HepG2 (cell line): ENCODE results near the gene ZNF608. TPM values are rescaled to one million over a fixed set of nuclear protein-coding genes. Genes with fewer than 3 reads are reported as not detected.

Source experiments
- ATAC-seq: fragments of 200-7000 bp; cut with Tn5 transposase; 3 replicates; pipeline ENCODE4 v1.9.1; 2020; ENCODE audit warnings: mild to moderate bottlenecking, moderate library complexity
- BruUV-seq: library from RNA; stranded (reverse); fragments of 400-500 nt; replicated peaks from 2 replicates; lab custom pipeline; 2021; lab: Mats Ljungman, UMichigan
- CTCF ChIA-PET: fragments of 300-600 bp; formaldehyde crosslinking; extraction: SDS; loops from one replicate; lab custom pipeline; 2021; ENCODE audit warnings: low total read pairs, inconsistent platforms, low intra/inter-chr PET ratio; lab: Yijun Ruan, JAX
- POLR2A ChIA-PET: fragments of 350-600 bp; sonication (Branson Sonifier 250); formaldehyde crosslinking; loops from one replicate; lab custom pipeline; 2020; ENCODE audit warnings: antibody characterized with exemption, inconsistent platforms; lab: Yijun Ruan, JAX
- DNase-seq: peaks from one replicate; pipeline ENCODE4 v3.0.0-alpha.2; 2015; ENCODE audit warnings: low spot score
- FAIRE-seq: peaks from 3 replicates; lab custom pipeline; 2011; peaks lifted over from hg19 to GRCh38; lab: Jason Lieb, UNC
- H2AFZ ChIP-seq: one replicate; pipeline ENCODE4 v1.6.1; 2011; ENCODE audit warnings: low read length, inconsistent platforms
- H3K27ac ChIP-seq: fragments of 300-600 bp; 3 replicates; pipeline ENCODE4 v1.8.0; 2011; ENCODE audit warnings: mixed run types, mild to moderate bottlenecking, mixed read lengths, low read length, inconsistent platforms; ENCODE audit not compliant: insufficient read depth; ENCODE audit errors: extremely low read length
- H3K27me3 ChIP-seq, 2 experiments: fragments of 200-600 bp in 1 of 2; 2 replicates in 1 of 2; 3 replicates in 1 of 2; pipeline versions ENCODE4 v1.6.0 to v1.8.0; 2011; ENCODE audit warnings: low read length in 2 of 2, mild to moderate bottlenecking in 2 of 2, moderate library complexity in 2 of 2, inconsistent platforms in 1 of 2; ENCODE audit not compliant: insufficient read depth in 2 of 2, control insufficient read depth in 1 of 2
- H3K36me3 ChIP-seq, 2 experiments: fragments of 200-600 bp in 1 of 2; replicated peaks in 1 of 2; 2 replicates in 1 of 2; 3 replicates in 1 of 2; pipeline versions ENCODE4 v1.5.1 to v1.8.0; 2011; ENCODE audit warnings: low read length in 2 of 2, inconsistent platforms in 1 of 2; ENCODE audit not compliant: insufficient read depth in 2 of 2, control insufficient read depth in 1 of 2
- H3K4me1 ChIP-seq: 2 replicates; pipeline ENCODE4 v1.5.1; 2012; ENCODE audit warnings: low read length, inconsistent platforms; ENCODE audit not compliant: insufficient read depth
- H3K4me2 ChIP-seq: 2 replicates; pipeline ENCODE4 v1.6.0; 2011; ENCODE audit warnings: low read depth, low read length, inconsistent platforms
- H3K4me3 ChIP-seq, 3 experiments: fragments of 200-600 bp in 1 of 3; sonication (generic), shearing (Covaris generic) in 1 of 3; replicated peaks in 1 of 3; 2 replicates each; pipeline ENCODE4 v1.5.1; 2011 to 2016; ENCODE audit warnings: low read length in 3 of 3, inconsistent platforms in 2 of 3, low read depth in 2 of 3, mild to moderate bottlenecking in 2 of 3, control low read depth in 1 of 3, mixed read lengths in 1 of 3; ENCODE audit not compliant: insufficient read depth in 1 of 3
- H3K79me2 ChIP-seq: one replicate; pipeline ENCODE4 v1.6.1; 2011; ENCODE audit warnings: low read length, inconsistent platforms; ENCODE audit not compliant: insufficient read depth
- H3K9ac ChIP-seq: 2 replicates; pipeline ENCODE4 v1.6.0; 2011; ENCODE audit warnings: mild to moderate bottlenecking, low read depth, low read length, inconsistent platforms; ENCODE audit not compliant: insufficient read depth
- H3K9me3 ChIP-seq: 2 replicates; pipeline ENCODE4 v1.5.1; 2012; ENCODE audit warnings: mild to moderate bottlenecking, low read length
- H4K20me1 ChIP-seq: 2 replicates; pipeline ENCODE4 v1.6.0; 2011; ENCODE audit warnings: inconsistent platforms, mild to moderate bottlenecking, low read length, moderate library complexity; ENCODE audit not compliant: insufficient read depth
- KDM1A ChIP-seq: IDR thresholded peaks from 2 replicates; pipeline ENCODE4 v1.6.1; 2016; ENCODE audit warnings: missing compliant biosample characterization
- KDM5A ChIP-seq: fragments of 200-600 bp; sonication (generic); IDR thresholded peaks from 2 replicates; pipeline ENCODE4 v1.7.0; 2018; ENCODE audit warnings: antibody characterized with exemption, mild to moderate bottlenecking, low read length, borderline replicate concordance
- KMT2B ChIP-seq: IDR thresholded peaks from 2 replicates; pipeline ENCODE4 v1.6.1; 2016; ENCODE audit warnings: missing genetic modification reagents, missing compliant biosample characterization
- TEF ChIP-seq: sonication (generic); formaldehyde crosslinking; IDR thresholded peaks from 2 replicates; pipeline ENCODE4 v1.5.0; 2020; ENCODE audit warnings: missing genetic modification reagents
- USF2 ChIP-seq, 2 experiments: sonication (generic) in 1 of 2; formaldehyde crosslinking in 1 of 2; IDR thresholded peaks; 2 replicates each; pipeline versions ENCODE4 v1.5.1 to v1.6.1; 2011 to 2020; ENCODE audit warnings: borderline replicate concordance in 1 of 2, low read depth in 1 of 2, low read length in 1 of 2, mild to moderate bottlenecking in 1 of 2, missing genetic modification reagents in 1 of 2, moderate library complexity in 1 of 2
- ZNF660 ChIP-seq: sonication (generic); formaldehyde crosslinking; IDR thresholded peaks from 2 replicates; pipeline ENCODE4 v1.5.1; 2020; ENCODE audit warnings: mild to moderate bottlenecking, low read depth, missing genetic modification reagents, borderline replicate concordance
- WGBS: methylation state at CpG from one replicate; pipeline ENCODE4 v1.1.6; 2017; ENCODE audit warnings: low lambda C conversion rate; 5-methylcytosine and 5-hydroxymethylcytosine counted together
- in situ Hi-C: cut with HindIII; loops from 2 replicates; pipeline ENCODE4 v1.10.0; 2017; ENCODE audit warnings: low pct_unique_long_range_greater_than_20kb; ENCODE audit not compliant: extremely low pct_ligation_motif_present
- intact Hi-C: fragments of 100-400 bp; cut with micrococcal nuclease; formaldehyde crosslinking; loops from one replicate; pipeline ENCODE4 v1.10.0; 2022; ENCODE audit not compliant: unreplicated experiment
- polyA plus RNA-seq, 8 experiments: library from polyadenylated mRNA; depleted of rRNA in 3 of 8; stranded (reverse) in 7 of 8; unstranded in 1 of 8; fragments of >200 nt; fragmentation: Illumina TruSeq in 4 of 8; extraction: Trizol in 4 of 8; gene quantifications; 2 replicates each; pipeline versions ENCODE4 v1.2.1 to v1.2.3, GENCODE V29; 2011 to 2016; ENCODE audit warnings: low read depth in 4 of 8, missing spikeins in 1 of 8, mixed read lengths in 1 of 8; ENCODE audit not compliant: insufficient read depth in 1 of 8
- total RNA-seq, 5 experiments: library from RNA; depleted of rRNA; stranded (reverse); fragments of >200 nt; fragmentation: Illumina TruSeq; extraction: Trizol; gene quantifications; 2 replicates each; pipeline ENCODE4 v1.2.3, GENCODE V29; 2016; ENCODE audit warnings: low read depth in 1 of 5

The ZNF608 gene
- total and polyA plus RNA-seq, 2 of the 13 experiments (the other 11 are each of a cell fraction or from before 2014, with no cell fraction given): 0.66 to 0.91 TPM

- no peak for DNase-seq
- no peak overlapping the region for H3K4me3 ChIP-seq
- no peak for FAIRE-seq
- no peak for ATAC-seq
- no peaks in the 10 kb centered on the region for H3K9me3 ChIP-seq
- H3K4me1 ChIP-seq: peaks cover 49% of the 10 kb centered on the region
- no peak overlapping the region for H3K9ac ChIP-seq
- no peaks in the 10 kb centered on the region for H3K36me3 ChIP-seq
- no peak for TF ChIP-seq KDM5A
- TF ChIP-seq, all 625 proteins: peak for 0
- WGBS: 86% methylated on average over 1 of the region's 1 CpG
- BruUV-seq: no TSS peak
- intact Hi-C loops (no loop called here), in situ Hi-C loops (no loop called here)
- POLR2A ChIA-PET: interaction anchor here (2.7 kb wide), 1 partner anchor 11 kb away, joined by 7 read pairs; no protein-coding TSS in a partner anchor
- H3K4me2 ChIP-seq: no peak overlapping the region
- no peak overlapping the region for H2AFZ ChIP-seq
- H4K20me1 ChIP-seq: no peaks in the 10 kb centered on the region
- no peaks in the 10 kb centered on the region for H3K27me3 ChIP-seq
- H3K79me2 ChIP-seq: no peaks in the 10 kb centered on the region
- no peak overlapping the region for H3K27ac ChIP-seq
- CTCF ChIA-PET: no interaction called here
Measured at GRCh38 chr5:124737651-124738050, 8.8 kb downstream of the ZNF608 start.

GRCh38 chr5:124736805-124737188 lies 9.6 kb downstream of the ZNF608 start:
- BruUV-seq: no TSS peak
- ChIA-PET POLR2A (no interaction called here), CTCF (no interaction called here)
- in situ Hi-C loops: no loop called here
- Histone ChIP-seq H3K9me3 (no peaks in the 10 kb centered on the region), H3K4me1 (peaks cover 41% of the 10 kb centered on the region), H3K79me2 (no peaks in the 10 kb centered on the region), H3K27me3 (no peaks in the 10 kb centered on the region), H3K27ac (no peak overlapping the region), H3K4me3 (no peak overlapping the region), H3K36me3 (no peaks in the 10 kb centered on the region), H4K20me1 (no peaks in the 10 kb centered on the region), H2AFZ (no peak overlapping the region), H3K4me2 (no peak overlapping the region), H3K9ac (no peak overlapping the region)
- intact Hi-C loops: no loop called here
- DNase-seq (no peak), FAIRE-seq (no peak), ATAC-seq (no peak)
- 47% methylated on average over 3 of the region's 3 CpGs for WGBS
- TF ChIP-seq KMT2B (CRISPR knock-in tag) (no peak), KDM1A (CRISPR knock-in tag) (no peak), TEF (no peak), USF2 (IDR thresholded peaks at IDR 0.05; ENCODE audit: low read depth, low read length) (no peak), USF2 (CRISPR knock-in tag; IDR thresholded peaks at IDR 0.05; ENCODE audit: borderline replicate concordance) (no peak), ZNF660 (CRISPR knock-in tag) (no peak)
